ENCODE data around the gene LONP2.
A peak's percentile ranks its signal among the peaks of the same experiment; 100 is the strongest.
"Not testable (repeated sequence)": the region's sequence is repeated elsewhere in the genome, so short reads cannot be mapped to it uniquely, and the experiment has no call there.

Gene LONP2

GRCh38 chr16:48240147-48240546, 4.0 kb upstream of the LONP2 start:
- DNase-seq = not testable (repeated sequence)

- DNase-seq = no peak
These were observed 729 bp downstream of the LONP2 start for GRCh38 chr16:48244863-48245195.

GRCh38 chr16:48246066-48246465, 2.0 kb downstream of the LONP2 start:
- peak; percentile 3 for DNase-seq

- DNase-seq = no peak
These were observed 3.2 kb downstream of the LONP2 start, which contains the start of gene ABCC11 for GRCh38 chr16:48247311-48247710. Gene ABCC11, minus strand, starts transcription at chr16:48247539. Its CDS starts 15,618 bp downstream, at chr16:48231921.

- no peak for DNase-seq
These were observed 6.6 kb downstream of the LONP2 start for GRCh38 chr16:48250520-48251278.

GRCh38 chr16:48252013-48252412, 7.9 kb downstream of the LONP2 start:
- DNase-seq = no peak

GRCh38 chr16:48256579-48257177, 12.6 kb downstream of the LONP2 start:
- no peak for DNase-seq

- DNase-seq = no peak
These were observed 17.5 kb downstream of the LONP2 start for GRCh38 chr16:48261569-48261968.

- DNase-seq = no peak
These were observed 18.5 kb downstream of the LONP2 start for GRCh38 chr16:48262631-48263030.

- DNase-seq = no peak
These were observed 24.9 kb downstream of the LONP2 start for GRCh38 chr16:48269011-48269410.

GRCh38 chr16:48271728-48272127, 27.6 kb downstream of the LONP2 start:
- DNase-seq = no peak

- no peak for DNase-seq
These were observed 28.8 kb downstream of the LONP2 start for GRCh38 chr16:48272837-48273421.

GRCh38 chr16:48274476-48274875, 30.4 kb downstream of the LONP2 start:
- DNase-seq = no peak

GRCh38 chr16:48276102-48276501, 32.0 kb downstream of the LONP2 start:
- DNase-seq = no peak

GRCh38 chr16:48277158-48277557, 33.1 kb downstream of the LONP2 start:
- no peak for DNase-seq

- no peak for DNase-seq
These were observed 35.1 kb downstream of the LONP2 start for GRCh38 chr16:48279199-48279598.

- DNase-seq = no peak
These were observed 36.4 kb downstream of the LONP2 start for GRCh38 chr16:48280546-48280945.

GRCh38 chr16:48282636-48283263, 38.6 kb downstream of the LONP2 start:
- DNase-seq = no peak

GRCh38 chr16:48284772-48285409, 40.8 kb downstream of the LONP2 start:
- DNase-seq = no peak

GRCh38 chr16:48287239-48287638, 43.1 kb downstream of the LONP2 start:
- no peak for DNase-seq

GRCh38 chr16:48291303-48291702, 47.2 kb downstream of the LONP2 start:
- DNase-seq = no peak

GRCh38 chr16:48291754-48292153, 47.7 kb downstream of the LONP2 start:
- DNase-seq = no peak

- DNase-seq = no peak
These were observed 48.4 kb downstream of the LONP2 start for GRCh38 chr16:48292452-48292851.

Measured in NCI-H1694 (cell line).